ENCODE measurements around the gene HSPG2.

HSPG2 gene

GRCh38 chr1:21859669-21860179 is 77.4 kb downstream of the HSPG2 start:
- no peak overlapping the region for H3K4me3 ChIP-seq (ENCODE audit: insufficient read depth, low read length, poor library complexity, severe bottlenecking)
- H3K9ac ChIP-seq (ENCODE audit: low read length): no peak overlapping the region
- no peak overlapping the region for H3K27ac ChIP-seq (ENCODE audit: low read depth, low read length)
- H3K9me2 ChIP-seq (replicated peaks; ENCODE audit: insufficient read depth, low read length): no peaks in the 10 kb centered on the region
- no peaks in the 10 kb centered on the region for H3K79me2 ChIP-seq (ENCODE audit: insufficient read depth, low read length)
- H4K20me1 ChIP-seq (ENCODE audit: low read depth, low read length): no peaks in the 10 kb centered on the region
- no peaks in the 10 kb centered on the region for H3K27me3 ChIP-seq (ENCODE audit: low read length)
- H3K4me2 ChIP-seq (ENCODE audit: low read depth, low read length, poor library complexity, severe bottlenecking): no peak overlapping the region
- no peaks in the 10 kb centered on the region for H3K36me3 ChIP-seq (ENCODE audit: low read length)
- H3K9me3 ChIP-seq (ENCODE audit: insufficient read depth, low read length): no peaks in the 10 kb centered on the region
- H2AFZ ChIP-seq (ENCODE audit: low read depth, low read length, severe bottlenecking): no peak overlapping the region
- H3F3A ChIP-seq (ENCODE audit: insufficient read depth): no peaks in the 10 kb centered on the region
- TF ChIP-seq CTCF (IDR thresholded peaks at IDR 0.05; ENCODE audit: insufficient read depth, low read length, poor library complexity, severe bottlenecking) (no peak), EZH2phosphoT487 (conservative IDR thresholded peaks at IDR 0.05; ENCODE audit: low read length) (no peak)

GRCh38 chr1:21857840-21858670 is 79.1 kb downstream of the HSPG2 start:
- no peaks in the 10 kb centered on the region for H3K79me2 ChIP-seq (ENCODE audit: insufficient read depth, low read length)
- H2AFZ ChIP-seq (ENCODE audit: low read depth, low read length, severe bottlenecking): no peak overlapping the region
- no peaks in the 10 kb centered on the region for H3K27me3 ChIP-seq (ENCODE audit: low read length)
- H3F3A ChIP-seq (ENCODE audit: insufficient read depth): no peaks in the 10 kb centered on the region
- H3K9me2 ChIP-seq (replicated peaks; ENCODE audit: insufficient read depth, low read length): no peaks in the 10 kb centered on the region
- no peak overlapping the region for H3K4me2 ChIP-seq (ENCODE audit: low read depth, low read length, poor library complexity, severe bottlenecking)
- no peak overlapping the region for H3K4me3 ChIP-seq (ENCODE audit: insufficient read depth, low read length, poor library complexity, severe bottlenecking)
- no peaks in the 10 kb centered on the region for H3K36me3 ChIP-seq (ENCODE audit: low read length)
- H3K27ac ChIP-seq (ENCODE audit: low read depth, low read length): no peak overlapping the region
- TF ChIP-seq CTCF (IDR thresholded peaks at IDR 0.05; ENCODE audit: insufficient read depth, low read length, poor library complexity, severe bottlenecking) (no peak), EZH2phosphoT487 (conservative IDR thresholded peaks at IDR 0.05; ENCODE audit: low read length) (no peak)
- no peaks in the 10 kb centered on the region for H4K20me1 ChIP-seq (ENCODE audit: low read depth, low read length)
- H3K9ac ChIP-seq (ENCODE audit: low read length): no peak overlapping the region
- H3K9me3 ChIP-seq (ENCODE audit: insufficient read depth, low read length): no peaks in the 10 kb centered on the region

- H3K79me2 ChIP-seq (ENCODE audit: insufficient read depth, low read length): no peaks in the 10 kb centered on the region
- no peaks in the 10 kb centered on the region for H3K9me2 ChIP-seq (replicated peaks; ENCODE audit: insufficient read depth, low read length)
- no peaks in the 10 kb centered on the region for H3F3A ChIP-seq (ENCODE audit: insufficient read depth)
- no peak for TF ChIP-seq CTCF (IDR thresholded peaks at IDR 0.05; ENCODE audit: insufficient read depth, low read length, poor library complexity, severe bottlenecking)
- no peak for TF ChIP-seq EZH2phosphoT487 (conservative IDR thresholded peaks at IDR 0.05; ENCODE audit: low read length)
- no peak overlapping the region for H3K27ac ChIP-seq (ENCODE audit: low read depth, low read length)
- no peak overlapping the region for H3K4me3 ChIP-seq (ENCODE audit: insufficient read depth, low read length, poor library complexity, severe bottlenecking)
- H4K20me1 ChIP-seq (ENCODE audit: low read depth, low read length): no peaks in the 10 kb centered on the region
- H3K27me3 ChIP-seq (ENCODE audit: low read length): no peaks in the 10 kb centered on the region
- H3K36me3 ChIP-seq (ENCODE audit: low read length): no peaks in the 10 kb centered on the region
- H3K9ac ChIP-seq (ENCODE audit: low read length): no peak overlapping the region
- H3K4me2 ChIP-seq (ENCODE audit: low read depth, low read length, poor library complexity, severe bottlenecking): no peak overlapping the region
- no peaks in the 10 kb centered on the region for H3K9me3 ChIP-seq (ENCODE audit: insufficient read depth, low read length)
- H2AFZ ChIP-seq (ENCODE audit: low read depth, low read length, severe bottlenecking): no peak overlapping the region
Measured at GRCh38 chr1:21857142-21857839, 79.8 kb downstream of the HSPG2 start.

Data from SU-DHL-6 (cell line).